DND-41 (cell line): ENCODE data around the gene ESR2.

Source experiments
- EZH2 ChIP-seq: IDR thresholded peaks from 3 replicates; pipeline ENCODE4 v1.6.1; 2012; ENCODE audit warnings: borderline replicate concordance, low read depth, mild to moderate bottlenecking, moderate library complexity, low read length, inconsistent platforms; ENCODE audit not compliant: severe bottlenecking
- TF ChIP-seq, protein P1 (sequence below): IDR thresholded peaks from 2 replicates; pipeline ENCODE4 v1.5.1; 2012; ENCODE audit warnings: borderline replicate concordance, low read length, moderate library complexity, mild to moderate bottlenecking; ENCODE audit not compliant: poor library complexity, severe bottlenecking; ENCODE audit errors: extremely low read depth

DNA sequence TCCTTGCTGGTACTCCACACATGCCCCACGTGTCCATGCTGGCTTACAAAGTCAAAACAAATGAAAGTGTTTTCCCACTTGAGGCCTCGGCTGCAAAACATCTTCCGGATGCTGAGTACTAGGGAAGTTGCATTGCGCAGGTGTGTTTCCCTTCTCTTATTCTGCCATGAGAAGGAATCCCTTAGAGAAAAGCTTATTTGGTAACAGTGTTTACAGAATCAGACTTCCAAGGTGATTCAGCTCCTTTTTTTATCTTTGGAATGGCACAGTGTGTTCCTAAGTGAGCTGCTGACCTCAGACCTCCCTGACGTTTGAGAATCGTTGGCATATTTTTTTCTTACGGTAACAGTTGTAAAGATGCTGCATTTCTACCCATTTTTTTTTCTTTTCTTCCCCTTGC is 211.3 kb downstream of the ESR2 start:
- TF ChIP-seq, protein P1, sequence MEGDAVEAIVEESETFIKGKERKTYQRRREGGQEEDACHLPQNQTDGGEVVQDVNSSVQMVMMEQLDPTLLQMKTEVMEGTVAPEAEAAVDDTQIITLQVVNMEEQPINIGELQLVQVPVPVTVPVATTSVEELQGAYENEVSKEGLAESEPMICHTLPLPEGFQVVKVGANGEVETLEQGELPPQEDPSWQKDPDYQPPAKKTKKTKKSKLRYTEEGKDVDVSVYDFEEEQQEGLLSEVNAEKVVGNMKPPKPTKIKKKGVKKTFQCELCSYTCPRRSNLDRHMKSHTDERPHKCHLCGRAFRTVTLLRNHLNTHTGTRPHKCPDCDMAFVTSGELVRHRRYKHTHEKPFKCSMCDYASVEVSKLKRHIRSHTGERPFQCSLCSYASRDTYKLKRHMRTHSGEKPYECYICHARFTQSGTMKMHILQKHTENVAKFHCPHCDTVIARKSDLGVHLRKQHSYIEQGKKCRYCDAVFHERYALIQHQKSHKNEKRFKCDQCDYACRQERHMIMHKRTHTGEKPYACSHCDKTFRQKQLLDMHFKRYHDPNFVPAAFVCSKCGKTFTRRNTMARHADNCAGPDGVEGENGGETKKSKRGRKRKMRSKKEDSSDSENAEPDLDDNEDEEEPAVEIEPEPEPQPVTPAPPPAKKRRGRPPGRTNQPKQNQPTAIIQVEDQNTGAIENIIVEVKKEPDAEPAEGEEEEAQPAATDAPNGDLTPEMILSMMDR = no peak
- TF ChIP-seq EZH2 = no peak
